Stomach (tissue), 9 donors: ENCODE data around the gene PTCD1. TPM values are rescaled to one million over a fixed set of nuclear protein-coding genes. Genes with fewer than 3 reads are reported as not detected.

ENCODE experiments used
- DNase-seq, 2 donors: peaks; one replicate each; pipeline versions ENCODE4 v3.0.0 to v3.0.0-alpha.2; 2013 to 2019
- H3K27ac ChIP-seq, 5 donors: fragments of 200-600 bp in 4 of 5; sonication (generic) in 4 of 5; one replicate each; pipeline ENCODE4 v1.5.1; 2013 to 2019; ENCODE audit warnings: mild to moderate bottlenecking in 1 of 5, moderate library complexity in 1 of 5
- H3K27me3 ChIP-seq, 3 donors: fragments of 200-600 bp; sonication (generic); one replicate each; pipeline ENCODE4 v1.5.1; 2017 to 2019; ENCODE audit warnings: mixed run types in 1 of 3
- H3K36me3 ChIP-seq, 4 donors: fragments of 200-600 bp; sonication (generic); 1 replicate in 3 of 4; 2 replicates in 1 of 4; pipeline ENCODE4 v1.5.1; 2016 to 2019
- H3K4me1 ChIP-seq, 4 donors: fragments of 200-600 bp; sonication (generic); one replicate each; pipeline ENCODE4 v1.5.1; 2016 to 2019
- H3K4me3 ChIP-seq, 4 donors: fragments of 200-600 bp; sonication (generic) in 3 of 4; one replicate each; pipeline ENCODE4 v1.5.1; 2016 to 2019; ENCODE audit warnings: mild to moderate bottlenecking in 1 of 4
- H3K9me3 ChIP-seq, 4 donors: fragments of 200-600 bp; sonication (generic); one replicate each; pipeline ENCODE4 v1.5.1; 2016 to 2019
- EP300 ChIP-seq: sonication (generic); formaldehyde crosslinking; IDR thresholded peaks from one replicate; pipeline ENCODE4 v1.6.1; 2017; ENCODE audit warnings: antibody characterized with exemption
- POLR2A ChIP-seq, 4 donors: fragments of 450-650 bp; IDR thresholded peaks; one replicate each; pipeline ENCODE4 v1.6.1; 2016; ENCODE audit warnings: antibody characterized with exemption in 4 of 4, control low read depth in 2 of 4, mild to moderate bottlenecking in 1 of 4, moderate library complexity in 1 of 4
- POLR2AphosphoS5 ChIP-seq, 3 donors: sonication (generic); formaldehyde crosslinking; IDR thresholded peaks; one replicate each; pipeline ENCODE4 v1.6.1; 2016; ENCODE audit warnings: antibody characterized with exemption in 3 of 3
- WGBS, 5 donors: extraction: QIAGEN DNeasy Blood & Tissue Kit in 3 of 5; methylation state at CpG; one replicate each; pipeline versions ENCODE4 v1.1.5 to v1.1.7; 2013 to 2018; 5-methylcytosine and 5-hydroxymethylcytosine counted together
- intact Hi-C: fragments of 100-400 bp; cut with DNase I; formaldehyde crosslinking; loops from one replicate; pipeline ENCODE4 v1.15.1; 2023; ENCODE audit warnings: low total_unique reads
- polyA plus RNA-seq, 3 donors: library from polyadenylated mRNA; stranded (reverse); fragments of 200-250 nt; gene quantifications; one replicate each; pipeline ENCODE4 v1.2.3, GENCODE V29; 2013
- total RNA-seq, 5 donors: library from RNA; depleted of rRNA; stranded (reverse); fragments of >200 nt; gene quantifications; one replicate each; pipeline versions ENCODE4 v1.1.0 to v1.2.3, GENCODE V29; 2014 to 2016
- TF ChIP-seq, protein P1 (sequence below), 7 experiments: fragments of 450-650 bp in 4 of 7; fragments of 200-600 bp in 3 of 7; sonication (generic) in 3 of 7; IDR thresholded peaks; one replicate each; pipeline ENCODE4 v1.5.1; 2016 to 2019; ENCODE audit warnings: antibody characterized with exemption in 7 of 7, control low read depth in 2 of 7, mild to moderate bottlenecking in 1 of 7
- donor health status: healthy with polysubstance abuse.
- donor health status: Bipolar disorder and iron deficiency.
- donor health status: healthy.

Gene PTCD1
- total and polyA plus RNA-seq, 8 donors = 0.87 to 3.5 (median 2.3) TPM

DNA sequence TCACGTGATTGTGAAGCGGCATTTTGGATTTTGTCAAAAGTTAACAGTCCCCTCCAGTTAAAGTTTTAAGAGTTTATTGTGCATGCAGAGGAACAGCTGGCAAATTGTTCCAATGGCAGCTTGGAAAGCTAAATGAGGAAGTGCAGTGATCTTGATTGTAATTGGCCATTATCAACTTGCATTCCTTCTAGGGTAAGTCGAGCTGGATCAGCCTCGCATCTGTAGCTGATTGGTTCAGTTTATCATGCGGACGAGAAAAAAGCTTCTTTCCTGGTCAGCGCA lies 34.7 kb upstream of the PTCD1 start:
- H3K4me1 ChIP-seq = peaks cover 11 to 52% (median 28%) of the 10 kb centered on the region in 4 donors
- intact Hi-C loops = no loop called here
- TF ChIP-seq, protein P1, sequence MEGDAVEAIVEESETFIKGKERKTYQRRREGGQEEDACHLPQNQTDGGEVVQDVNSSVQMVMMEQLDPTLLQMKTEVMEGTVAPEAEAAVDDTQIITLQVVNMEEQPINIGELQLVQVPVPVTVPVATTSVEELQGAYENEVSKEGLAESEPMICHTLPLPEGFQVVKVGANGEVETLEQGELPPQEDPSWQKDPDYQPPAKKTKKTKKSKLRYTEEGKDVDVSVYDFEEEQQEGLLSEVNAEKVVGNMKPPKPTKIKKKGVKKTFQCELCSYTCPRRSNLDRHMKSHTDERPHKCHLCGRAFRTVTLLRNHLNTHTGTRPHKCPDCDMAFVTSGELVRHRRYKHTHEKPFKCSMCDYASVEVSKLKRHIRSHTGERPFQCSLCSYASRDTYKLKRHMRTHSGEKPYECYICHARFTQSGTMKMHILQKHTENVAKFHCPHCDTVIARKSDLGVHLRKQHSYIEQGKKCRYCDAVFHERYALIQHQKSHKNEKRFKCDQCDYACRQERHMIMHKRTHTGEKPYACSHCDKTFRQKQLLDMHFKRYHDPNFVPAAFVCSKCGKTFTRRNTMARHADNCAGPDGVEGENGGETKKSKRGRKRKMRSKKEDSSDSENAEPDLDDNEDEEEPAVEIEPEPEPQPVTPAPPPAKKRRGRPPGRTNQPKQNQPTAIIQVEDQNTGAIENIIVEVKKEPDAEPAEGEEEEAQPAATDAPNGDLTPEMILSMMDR (IDR thresholded peaks at IDR 0.05) = no peak
- peak in 1 of 3 donors; percentile 54 for TF ChIP-seq POLR2AphosphoS5 (IDR thresholded peaks at IDR 0.05)
- no peaks in the 10 kb centered on the region for H3K27me3 ChIP-seq
- DNase-seq = peak in 1 of 2 donors; percentile 82
- peak overlapping the region; percentile 33 to 93 (median 90) for H3K27ac ChIP-seq
- WGBS, 5 donors = 1 to 4% (median 1%) methylated on average over 7 of the region's 7 CpGs
- H3K4me3 ChIP-seq = peak overlapping the region; percentile 81 to 100 (median 90)
- no peaks in the 10 kb centered on the region for H3K9me3 ChIP-seq
- H3K36me3 ChIP-seq = peaks cover 0 to 10% (median 0%) of the 10 kb centered on the region in 4 donors

DNA sequence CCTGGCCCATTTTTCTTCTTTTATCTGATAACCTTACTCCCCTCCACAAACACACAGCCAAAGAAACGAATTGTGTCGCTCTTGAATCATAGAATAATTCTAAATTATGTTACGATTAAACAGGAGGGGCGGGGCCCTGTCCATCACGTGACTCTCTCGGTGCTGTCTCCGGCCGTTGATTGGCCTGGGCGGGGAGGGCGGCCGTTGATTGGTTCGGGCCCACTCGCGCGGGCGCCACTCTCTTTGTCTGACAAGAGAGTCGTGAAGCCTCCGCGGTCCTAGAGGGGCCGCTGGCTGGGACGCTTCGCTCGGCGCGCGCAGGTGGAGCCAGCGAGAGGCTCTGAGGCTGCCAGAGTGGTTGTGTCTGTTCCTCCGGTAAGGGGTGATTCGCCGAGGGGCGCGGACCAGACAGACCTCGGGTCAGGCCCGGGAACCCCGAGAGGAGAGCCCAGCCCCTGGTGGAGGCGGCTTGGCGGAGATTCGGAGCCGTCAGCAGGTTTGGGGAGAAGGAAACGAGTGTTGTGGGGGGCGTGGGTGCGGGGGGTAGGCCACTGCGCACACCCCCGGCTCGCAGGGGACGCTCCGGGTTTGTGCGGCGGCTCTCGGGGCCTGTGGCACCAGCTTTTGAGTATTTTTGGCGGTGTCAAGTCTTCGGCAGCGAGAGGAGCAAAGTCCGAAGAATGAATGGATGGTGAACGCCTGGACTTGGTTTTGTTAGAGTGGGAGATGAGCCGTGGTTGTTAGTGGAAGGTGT lies 34.1 kb upstream of the PTCD1 start, which contains the start of gene ZNF789:
Gene ZNF789 (plus strand): TSS at position 330 of the 754 bp plus-strand sequence. CDS start 3,567 bp downstream, outside the sequence.
- Histone ChIP-seq H3K4me1 (peaks cover 11 to 46% (median 28%) of the 10 kb centered on the region in 4 donors), H3K27me3 (no peaks in the 10 kb centered on the region), H3K27ac (peak within 1 kb of the TSS; percentile 86 to 93 (median 90)), H3K36me3 (peaks cover 0 to 6% (median 0%) of the 10 kb centered on the region in 4 donors), H3K9me3 (no peaks in the 10 kb centered on the region), H3K4me3 (peak within 1 kb of the TSS; percentile 81 to 100 (median 90))
- intact Hi-C loops = no loop called here
- peak; percentile 99 for DNase-seq
- no peak for TF ChIP-seq EP300
- peak; percentile 50 to 79 (median 61) for TF ChIP-seq POLR2AphosphoS5 (IDR thresholded peaks at IDR 0.05)
- WGBS, 5 donors = 0 to 1% (median 0%) methylated on average over 29 to 56 of the region's 56 CpGs

DNA sequence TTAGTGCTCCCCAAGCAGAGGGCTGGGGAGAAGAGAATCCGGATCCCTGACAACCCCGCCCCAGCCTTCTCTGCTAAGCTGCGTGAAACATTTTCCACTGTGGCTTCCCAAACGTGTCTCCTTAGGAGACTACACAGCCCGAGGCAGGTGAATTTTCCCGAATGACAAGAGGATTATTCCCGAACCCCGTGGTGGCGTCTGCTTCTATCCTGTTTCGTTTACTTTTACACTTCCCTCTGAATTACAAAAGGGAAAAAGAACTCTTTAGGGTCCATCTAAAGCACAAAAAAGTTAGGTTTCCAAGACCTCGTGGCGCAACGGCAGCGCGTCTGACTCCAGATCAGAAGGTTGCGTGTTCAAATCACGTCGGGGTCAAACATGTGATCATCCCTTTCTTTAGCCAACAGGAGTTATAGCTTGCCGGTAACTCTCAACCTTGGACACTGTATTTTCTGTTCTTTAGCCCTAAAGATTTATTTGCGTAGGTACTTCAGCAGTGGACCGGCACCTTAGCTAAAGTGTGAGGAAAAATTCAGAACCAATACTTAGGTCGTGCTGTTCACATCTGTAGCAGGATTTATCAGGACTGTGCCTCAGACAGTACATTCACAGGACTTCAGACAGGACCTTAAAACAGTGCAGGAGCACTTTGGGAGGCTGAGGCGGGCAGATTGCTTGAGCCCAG lies 30.9 kb upstream of the PTCD1 start:
- H3K4me3 ChIP-seq = no peak overlapping the region
- no peaks in the 10 kb centered on the region for H3K9me3 ChIP-seq
- no peak for DNase-seq
- intact Hi-C loops = no loop called here
- peak overlapping the region in 1 of 5 donors; percentile 92 for H3K27ac ChIP-seq
- no peaks in the 10 kb centered on the region for H3K27me3 ChIP-seq
- H3K4me1 ChIP-seq = peaks cover 20 to 47% (median 37%) of the 10 kb centered on the region in 4 donors
- TF ChIP-seq, protein P1 (IDR thresholded peaks at IDR 0.05) = no peak
- TF ChIP-seq POLR2A (IDR thresholded peaks at IDR 0.05) (no peak), EP300 (no peak), POLR2AphosphoS5 (IDR thresholded peaks at IDR 0.05) (no peak)
- WGBS, 5 donors = 37 to 45% (median 41%) methylated on average over 23 of the region's 23 CpGs
- H3K36me3 ChIP-seq = peaks cover 0 to 2% (median 0%) of the 10 kb centered on the region in 4 donors

DNA sequence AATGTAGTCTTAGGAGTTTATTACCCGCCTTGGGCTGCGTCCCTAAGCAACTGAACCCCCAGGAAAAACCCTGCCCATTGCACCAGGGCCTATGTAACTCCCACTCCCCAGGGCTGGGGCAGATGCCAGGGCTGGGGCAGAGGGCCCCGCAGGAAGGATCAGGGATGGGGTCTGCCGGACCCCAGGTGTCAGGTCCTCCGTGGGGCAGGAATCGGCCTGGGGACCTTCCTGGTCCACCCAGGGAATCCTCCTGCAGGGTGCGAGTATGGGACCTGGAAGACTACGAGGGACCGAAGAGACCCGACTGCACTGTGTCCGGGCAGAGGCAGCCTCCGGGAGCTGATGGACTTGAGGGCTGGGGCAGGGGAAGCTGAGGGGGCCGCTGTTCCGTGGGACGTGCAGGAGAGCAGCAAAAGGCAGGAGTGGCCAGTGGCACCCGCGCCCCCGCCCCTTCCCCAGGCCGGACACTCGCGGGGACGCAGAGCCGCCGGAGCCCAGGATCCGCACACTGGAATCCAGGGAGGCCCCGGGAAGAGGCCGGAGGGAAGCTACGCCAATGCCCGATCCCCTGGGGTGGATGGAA lies 29.8 kb upstream of the PTCD1 start:
- H3K4me1 ChIP-seq = peaks cover 21 to 48% (median 40%) of the 10 kb centered on the region in 4 donors
- TF ChIP-seq POLR2AphosphoS5 (IDR thresholded peaks at IDR 0.05) (no peak), EP300 (no peak), POLR2A (IDR thresholded peaks at IDR 0.05) (no peak)
- TF ChIP-seq, protein P1 (IDR thresholded peaks at IDR 0.05) = no peak
- no peak overlapping the region for H3K4me3 ChIP-seq
- H3K27ac ChIP-seq = no peak overlapping the region
- no peaks in the 10 kb centered on the region for H3K9me3 ChIP-seq
- intact Hi-C loops = no loop called here
- DNase-seq = no peak
- WGBS, 5 donors = 79 to 88% (median 84%) methylated on average over 27 to 29 of the region's 29 CpGs
- H3K27me3 ChIP-seq = no peaks in the 10 kb centered on the region
- H3K36me3 ChIP-seq = peaks cover 0 to 13% (median 9%) of the 10 kb centered on the region in 4 donors
